HG03097 (cell line): ENCODE results near the gene KLHL26.

ENCODE experiments used
- ATAC-seq: cut with Tn5 transposase; IDR thresholded peaks from one replicate; pipeline ENCODE4 v1.9.1; 2021; ENCODE audit not compliant: unreplicated experiment, low FRiP score

The KLHL26 gene

DNA sequence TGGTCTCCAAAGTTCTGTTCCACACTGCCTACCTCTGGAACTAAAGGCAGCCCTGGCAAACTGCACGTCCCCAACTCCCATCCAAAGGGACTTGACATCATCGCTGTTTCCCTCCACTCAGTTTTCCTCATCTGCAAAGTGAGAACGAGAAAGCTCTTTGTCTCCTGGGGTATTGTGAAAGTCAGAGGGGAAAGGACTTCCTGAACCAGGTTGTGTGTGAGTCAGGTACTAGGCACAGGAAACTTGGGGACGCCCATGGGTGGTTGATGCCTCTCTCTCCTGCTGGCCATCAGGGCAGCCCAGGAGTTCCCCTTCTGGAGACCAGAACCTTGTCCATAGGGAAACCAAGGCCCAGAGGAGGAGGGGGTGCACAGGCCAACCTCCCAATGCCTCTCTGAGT, 35.0 kb upstream of the KLHL26 start:
- ATAC-seq: no peak

DNA sequence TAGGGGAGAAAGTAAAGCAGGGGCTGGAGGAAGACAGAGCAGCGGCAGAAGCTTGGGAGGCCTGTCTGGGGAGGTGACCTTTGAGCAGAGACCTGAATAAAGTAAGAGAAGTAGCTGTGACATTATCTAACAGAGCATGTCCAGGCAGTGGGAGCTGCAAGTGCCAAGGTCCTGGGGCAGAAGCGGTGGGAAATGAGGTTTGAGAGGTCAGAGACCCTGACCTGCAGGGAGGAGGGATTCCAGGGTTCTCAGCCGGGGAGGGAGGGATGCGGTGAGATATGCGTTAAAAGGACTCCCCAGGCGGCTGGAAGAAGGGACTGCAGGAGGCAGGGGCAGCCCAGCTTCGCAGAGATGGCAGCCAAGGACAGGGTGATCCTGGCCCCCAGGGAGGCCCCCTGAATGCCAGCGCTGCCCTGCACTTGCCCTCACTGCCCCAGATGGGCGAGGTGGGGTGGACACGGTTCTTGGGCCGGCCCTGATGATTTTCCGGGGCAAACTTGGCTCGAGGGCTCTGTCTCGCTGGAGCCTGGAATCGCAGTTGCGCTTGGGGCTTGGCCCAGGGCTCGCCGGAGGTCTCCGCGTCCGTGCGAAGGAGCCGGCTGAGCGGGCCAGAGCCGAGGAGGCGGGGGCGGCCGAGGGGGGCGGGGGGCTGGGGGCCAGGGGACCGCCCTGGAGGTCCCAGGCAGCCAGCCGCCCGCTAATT, 33.4 kb upstream of the KLHL26 start:
- ATAC-seq: no peak

DNA sequence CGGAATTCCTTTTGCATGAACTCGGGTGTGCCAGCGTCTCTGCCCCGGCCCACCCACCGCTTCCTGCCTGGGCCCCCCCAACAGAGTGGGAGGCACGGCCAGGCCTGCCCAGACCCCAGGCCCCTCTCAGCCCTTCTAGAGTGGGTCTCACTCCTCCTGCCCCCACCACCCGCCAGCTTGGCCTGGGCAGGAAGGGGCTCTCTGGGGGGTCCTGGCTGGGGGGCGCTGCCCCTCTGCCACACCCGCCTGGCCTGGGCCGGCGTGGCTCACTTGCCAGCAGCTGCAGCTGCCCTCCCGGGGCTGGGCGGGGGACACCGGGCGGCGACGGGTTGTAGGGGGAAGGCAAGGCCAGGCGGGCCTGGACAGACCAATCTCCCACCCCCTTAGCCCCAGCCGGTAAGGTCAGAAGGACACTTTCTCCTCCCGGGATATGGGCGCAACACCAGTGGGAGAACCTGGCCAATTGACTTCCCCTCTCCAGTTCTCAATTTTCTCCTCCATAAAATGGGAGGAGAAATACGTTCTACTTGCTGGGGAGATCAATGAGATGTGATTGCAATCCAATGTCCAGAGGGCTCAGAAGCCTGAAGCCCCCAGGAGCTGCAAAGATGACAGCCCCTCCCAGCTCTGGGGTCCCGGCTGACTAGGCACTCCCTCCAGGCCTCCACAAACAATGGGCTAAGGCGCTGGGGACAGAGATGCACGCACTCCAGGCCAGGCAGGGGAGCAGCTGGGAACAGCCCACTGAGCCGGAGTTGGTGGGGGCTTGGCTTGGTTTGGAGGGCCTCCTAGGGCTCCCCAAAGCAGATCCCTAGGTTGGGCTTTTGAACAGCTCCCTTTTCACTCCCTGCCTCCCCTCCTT, 32.6 kb upstream of the KLHL26 start:
- no peak for ATAC-seq

DNA sequence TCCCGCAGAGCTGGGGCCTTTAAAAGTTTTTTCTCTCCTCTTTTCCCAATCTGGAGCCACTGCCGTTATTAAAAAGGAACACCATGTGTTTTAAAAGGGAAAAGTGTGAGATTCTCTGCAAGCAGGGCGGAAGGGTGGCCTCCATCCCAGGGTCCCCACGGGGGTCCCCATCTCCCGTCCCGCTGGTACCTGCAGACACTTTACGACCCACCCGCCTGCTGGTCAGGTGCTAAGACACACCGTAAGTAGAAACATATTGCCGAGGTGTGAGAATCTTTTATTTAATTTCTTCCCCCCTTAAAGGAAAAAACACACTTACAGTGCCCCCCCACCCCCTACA, 32.0 kb upstream of the KLHL26 start:
- no peak for ATAC-seq

DNA sequence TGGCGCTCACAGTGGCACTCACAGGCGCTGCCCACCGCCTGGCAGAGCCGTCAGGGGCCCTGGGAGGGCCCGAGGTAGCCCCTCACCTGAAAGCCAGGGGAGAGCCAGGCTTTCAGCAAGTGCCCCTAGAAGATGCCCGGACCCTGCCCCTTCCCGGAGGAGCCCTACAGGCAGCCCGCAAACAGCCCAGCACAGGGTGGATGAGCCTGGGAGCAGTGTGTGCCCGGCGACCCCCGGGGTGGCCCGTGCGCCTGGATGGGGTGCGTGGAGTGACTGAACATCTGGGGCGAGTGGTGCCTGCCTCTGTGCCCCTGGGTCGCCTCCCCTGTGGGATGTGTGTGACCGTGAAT, 31.7 kb upstream of the KLHL26 start:
- ATAC-seq: no peak

DNA sequence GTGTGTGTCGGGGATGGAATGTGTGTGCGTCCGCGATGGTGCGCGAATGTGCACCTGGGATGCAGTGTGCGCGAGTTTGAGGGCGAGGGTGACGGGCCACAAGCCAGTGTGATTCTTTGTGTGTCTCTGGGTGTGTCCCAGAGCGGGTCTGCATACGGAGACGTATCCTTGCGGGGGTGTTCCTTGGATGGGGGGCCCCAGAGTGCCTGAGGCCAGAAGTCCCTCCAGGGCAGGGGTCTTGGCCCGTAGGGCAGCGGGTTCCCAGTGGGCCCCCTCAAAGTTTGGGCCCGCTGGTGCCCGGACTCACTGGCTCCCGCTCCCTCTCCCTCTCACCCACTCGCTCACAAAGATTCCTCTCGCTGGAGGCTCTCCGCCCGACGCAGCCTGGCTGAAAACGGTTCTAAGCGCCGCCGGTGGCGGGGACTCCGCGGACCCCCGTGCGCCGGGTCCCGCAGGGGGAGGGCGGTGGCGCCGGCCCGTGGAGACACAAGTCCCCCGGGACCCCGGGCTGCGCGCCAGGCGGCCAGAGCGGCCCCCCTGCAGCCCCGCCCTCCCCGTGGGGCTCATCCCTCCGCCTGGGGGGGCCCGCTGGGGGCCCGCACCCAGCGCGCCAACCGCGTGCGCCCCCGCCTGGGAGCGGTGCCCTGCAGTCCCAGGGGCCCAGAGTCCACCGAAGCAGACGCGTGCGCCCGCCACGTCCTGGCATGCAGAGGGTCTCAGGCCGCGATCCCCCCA, 31.1 kb upstream of the KLHL26 start:
- ATAC-seq: no peak

DNA sequence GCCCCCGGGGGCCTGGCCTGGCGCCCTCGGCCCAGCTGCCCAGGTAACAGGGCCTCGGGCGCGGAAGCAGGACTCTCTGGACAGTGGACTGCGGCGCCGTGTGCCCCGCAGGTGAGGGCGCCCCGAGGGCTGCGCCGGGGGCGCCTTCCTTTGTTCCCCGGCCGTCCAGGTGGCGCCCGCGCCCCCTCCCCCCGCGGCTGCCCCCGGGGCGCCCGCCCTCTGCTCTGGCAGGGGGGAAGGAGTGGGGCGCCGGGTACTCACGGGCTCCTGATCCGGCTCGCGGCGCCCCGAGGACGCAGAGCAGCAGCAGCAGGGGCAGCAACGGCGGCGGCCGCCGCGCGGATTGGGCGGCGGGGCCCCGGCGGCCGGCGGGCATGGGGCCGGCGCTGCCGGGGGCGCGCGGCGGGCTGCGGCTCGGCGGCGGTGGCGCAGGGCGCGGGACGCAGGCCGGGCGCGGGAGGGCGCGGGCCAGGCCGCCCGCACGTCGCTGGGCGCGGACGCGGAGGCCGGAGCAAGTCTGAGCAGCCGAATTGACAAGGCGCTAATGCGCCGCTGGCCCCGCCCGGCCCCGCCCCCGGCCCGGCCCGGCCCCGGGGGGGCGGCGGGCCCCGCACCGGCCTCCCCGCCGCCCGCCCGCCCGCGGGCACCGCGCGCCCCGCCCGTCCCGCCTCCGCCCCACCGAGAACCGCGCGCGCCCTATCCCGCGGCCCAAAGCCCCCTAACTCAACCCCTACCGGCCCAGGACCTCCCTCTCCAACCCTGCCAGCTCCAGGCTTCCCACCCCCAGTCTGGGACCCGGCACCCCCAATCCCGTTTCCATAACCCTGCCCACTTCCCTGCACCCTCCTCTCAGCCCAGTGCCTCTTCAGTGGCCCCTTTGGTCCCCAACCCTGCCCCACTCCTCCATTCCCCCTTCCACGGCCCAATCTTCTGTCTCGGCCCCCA, 30.3 kb upstream of the KLHL26 start, which contains the start of gene CRLF1:
TSS of gene CRLF1 (minus strand) at position 519 of the 945 bp plus-strand sequence. CDS start at position 376, 143 bp downstream.
- ATAC-seq: no peak

DNA sequence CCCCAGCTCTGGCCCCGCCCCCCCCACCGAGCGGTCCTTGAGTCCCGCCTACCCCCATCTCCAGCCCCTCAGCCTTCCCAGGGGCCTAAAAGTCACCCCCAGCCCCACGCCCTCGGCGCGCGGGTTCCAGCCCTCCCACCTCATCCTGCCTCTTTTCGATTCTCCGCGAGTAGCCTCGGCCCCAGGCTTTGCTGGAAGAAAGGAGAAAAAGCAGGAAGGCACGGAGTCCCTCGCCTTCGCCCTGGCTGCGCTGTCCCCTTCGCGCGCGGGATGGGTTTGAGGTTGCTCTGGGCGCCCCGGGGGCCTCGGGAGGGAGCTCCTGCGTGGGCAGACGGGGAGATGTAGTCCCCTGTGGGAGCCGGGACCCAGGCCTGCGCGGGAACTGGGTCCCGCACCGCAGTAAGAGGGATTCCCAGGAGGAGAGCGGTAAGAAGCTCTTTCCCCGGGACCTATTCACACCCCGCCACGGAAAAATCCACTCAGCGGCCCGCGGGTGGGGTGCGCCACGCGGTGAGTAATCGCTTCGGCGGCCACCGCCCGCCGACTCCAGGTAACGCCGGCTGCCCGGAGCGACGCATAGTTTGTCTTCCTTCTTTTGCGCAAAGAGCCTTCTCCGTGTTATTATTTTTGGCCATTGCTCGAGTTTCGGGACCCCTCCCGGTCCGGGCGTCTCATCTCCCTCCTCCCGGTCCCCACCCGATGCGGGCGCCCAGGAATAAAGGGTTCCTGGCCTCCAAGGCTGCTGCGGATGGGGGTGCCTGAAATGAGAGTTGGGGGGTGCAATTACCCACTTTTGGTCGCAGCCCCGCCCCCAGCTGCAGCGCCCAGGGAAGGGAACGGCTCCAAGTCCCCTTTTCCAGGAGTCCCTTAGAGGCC, 29.4 kb upstream of the KLHL26 start:
- no peak for ATAC-seq

DNA sequence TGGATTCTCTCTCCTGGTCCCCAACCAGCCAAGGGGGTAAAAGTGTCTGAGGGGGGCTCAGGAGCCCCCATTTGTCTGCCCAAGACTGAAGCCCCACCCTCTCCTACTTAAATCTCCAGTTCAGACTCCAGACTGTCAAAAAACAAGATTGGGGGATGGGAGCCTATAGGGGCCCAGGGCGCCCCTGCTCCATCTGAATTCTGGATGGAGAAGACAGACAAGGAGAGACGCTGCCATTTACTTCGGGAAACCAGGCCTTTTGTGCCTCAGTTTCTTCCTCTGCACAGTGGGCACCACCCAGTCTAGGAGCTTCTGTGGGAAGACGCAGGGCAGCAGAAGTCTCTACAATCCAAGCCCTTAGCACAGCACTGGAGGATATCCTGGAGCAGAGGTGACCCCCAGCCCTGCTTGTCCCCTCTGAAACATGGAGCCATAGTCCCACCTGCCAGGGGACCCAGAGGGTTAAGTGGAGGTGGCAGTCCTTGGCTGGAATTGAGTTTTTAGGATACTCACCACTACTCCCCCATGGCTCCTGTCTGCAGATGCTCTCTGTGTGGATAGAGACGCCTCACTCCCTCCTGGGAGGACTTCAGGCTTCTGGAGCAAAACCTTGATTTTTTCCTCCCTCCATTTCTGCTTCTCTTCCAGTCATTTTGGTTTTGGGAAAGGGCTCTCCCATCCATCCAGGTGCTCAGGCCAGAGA, 28.6 kb upstream of the KLHL26 start:
- no peak for ATAC-seq

DNA sequence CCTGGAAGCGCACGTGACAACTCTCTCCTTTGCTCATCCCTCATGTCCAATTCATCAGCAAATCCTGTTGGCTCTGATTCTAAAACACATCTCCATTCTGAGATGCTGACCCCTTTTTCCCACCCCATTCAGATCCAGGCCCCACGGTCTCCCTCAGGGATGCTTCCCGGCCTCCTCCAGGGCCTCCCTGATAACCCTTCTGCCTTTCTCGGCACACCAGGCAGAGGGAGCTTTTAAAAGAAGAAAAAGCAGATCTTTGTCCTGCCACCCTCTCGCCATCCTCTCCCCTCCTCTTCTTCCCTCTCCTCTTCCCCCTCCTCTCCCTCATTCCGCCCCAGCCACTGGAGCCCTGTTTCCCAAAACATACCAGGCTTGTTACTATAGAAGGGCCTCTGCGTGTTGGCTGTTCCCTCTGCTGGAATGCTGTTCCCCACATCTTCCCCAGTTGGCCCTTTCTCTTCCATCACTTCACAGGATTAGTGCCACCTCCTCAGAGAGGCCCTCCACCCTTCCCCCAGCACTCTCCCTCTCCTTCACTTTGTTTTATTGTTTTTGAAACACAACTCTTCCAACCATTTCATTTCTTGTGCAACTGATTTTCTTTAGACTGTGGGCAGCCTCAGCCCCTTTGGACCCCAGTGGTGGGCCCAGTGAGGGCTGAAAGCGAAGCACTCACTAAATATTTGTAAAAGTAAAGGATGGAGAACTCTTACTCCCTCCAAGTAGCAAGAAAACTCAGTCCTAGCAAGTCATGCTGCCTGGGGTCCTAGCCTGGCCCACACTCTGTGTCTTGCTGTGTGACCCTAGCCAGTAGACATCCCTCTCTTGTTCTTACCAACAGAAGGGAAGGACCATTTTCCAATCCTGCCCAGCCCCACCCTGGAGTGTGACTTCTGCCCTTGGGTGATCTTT, 27.8 kb upstream of the KLHL26 start:
- ATAC-seq: no peak

DNA sequence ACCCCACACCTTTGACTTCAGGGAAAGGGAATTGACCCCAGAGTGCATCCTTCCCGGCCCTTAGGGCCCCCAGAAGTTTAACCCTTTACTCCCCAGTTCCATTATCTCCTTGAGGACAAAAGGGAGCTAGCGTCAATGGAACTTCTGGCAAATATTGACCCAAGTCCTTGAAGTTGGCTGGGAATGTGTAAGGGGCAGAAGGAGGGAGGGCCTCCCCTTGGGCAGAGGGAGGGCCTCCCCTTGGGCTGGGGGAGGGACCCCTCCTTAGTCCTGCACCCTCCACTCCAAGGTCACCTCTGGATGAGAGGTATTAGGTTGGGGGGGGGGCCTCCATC, 27.1 kb upstream of the KLHL26 start:
- no peak for ATAC-seq

DNA sequence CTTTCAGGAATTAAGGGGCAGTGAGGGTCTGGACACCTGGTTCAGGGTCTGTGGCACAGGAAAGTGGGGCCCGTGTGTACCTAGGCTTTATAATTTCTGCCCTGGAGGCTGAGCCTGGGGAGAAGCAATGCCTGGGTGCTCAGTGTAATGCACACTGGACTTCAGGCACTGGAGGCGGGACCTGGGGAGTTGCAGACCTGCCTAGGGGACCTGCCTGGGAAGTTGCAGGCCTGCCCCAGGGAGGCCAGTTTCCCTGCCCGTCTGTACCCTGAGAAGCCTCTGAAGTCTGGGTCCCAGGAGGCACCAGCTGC, 26.6 kb upstream of the KLHL26 start:
- no peak for ATAC-seq

DNA sequence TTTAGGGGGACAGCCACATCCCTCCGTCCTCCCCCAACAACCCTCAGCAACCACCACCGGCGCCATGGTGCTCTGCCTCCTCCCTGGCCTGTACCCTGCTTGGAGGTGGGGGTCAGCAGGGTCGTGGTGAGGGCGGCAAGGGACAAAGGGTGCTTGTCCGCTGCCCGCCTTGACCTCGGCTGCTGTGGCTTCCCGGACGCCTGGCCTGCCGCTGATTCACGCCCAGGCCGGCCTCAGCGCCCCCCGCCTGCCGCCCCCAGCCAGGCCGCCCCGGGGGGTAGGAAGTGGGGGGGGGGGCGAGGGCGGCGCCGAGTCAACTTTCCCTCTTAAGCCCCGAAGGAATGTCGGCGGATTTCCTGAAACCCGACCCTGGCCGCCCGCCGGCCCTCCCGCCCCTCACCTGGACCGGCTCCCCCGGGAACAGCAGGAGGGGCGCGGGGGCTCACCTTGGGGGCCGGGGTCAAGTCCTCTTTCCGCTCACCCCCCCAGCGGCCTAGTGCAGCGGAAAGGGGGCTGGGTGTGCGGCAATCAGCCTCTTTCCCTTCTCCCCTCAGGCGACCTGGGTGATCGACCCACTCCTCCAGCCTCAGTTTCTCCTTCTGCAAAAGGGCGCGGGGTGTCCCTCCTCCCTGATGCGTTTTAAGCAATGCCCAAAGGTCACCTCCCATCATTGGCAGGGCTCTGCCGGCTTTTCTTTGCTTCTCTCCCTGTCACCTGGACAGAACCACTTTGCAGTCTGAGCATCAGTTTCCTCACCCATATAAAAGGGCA, 26.1 kb upstream of the KLHL26 start:
- ATAC-seq: no peak

DNA sequence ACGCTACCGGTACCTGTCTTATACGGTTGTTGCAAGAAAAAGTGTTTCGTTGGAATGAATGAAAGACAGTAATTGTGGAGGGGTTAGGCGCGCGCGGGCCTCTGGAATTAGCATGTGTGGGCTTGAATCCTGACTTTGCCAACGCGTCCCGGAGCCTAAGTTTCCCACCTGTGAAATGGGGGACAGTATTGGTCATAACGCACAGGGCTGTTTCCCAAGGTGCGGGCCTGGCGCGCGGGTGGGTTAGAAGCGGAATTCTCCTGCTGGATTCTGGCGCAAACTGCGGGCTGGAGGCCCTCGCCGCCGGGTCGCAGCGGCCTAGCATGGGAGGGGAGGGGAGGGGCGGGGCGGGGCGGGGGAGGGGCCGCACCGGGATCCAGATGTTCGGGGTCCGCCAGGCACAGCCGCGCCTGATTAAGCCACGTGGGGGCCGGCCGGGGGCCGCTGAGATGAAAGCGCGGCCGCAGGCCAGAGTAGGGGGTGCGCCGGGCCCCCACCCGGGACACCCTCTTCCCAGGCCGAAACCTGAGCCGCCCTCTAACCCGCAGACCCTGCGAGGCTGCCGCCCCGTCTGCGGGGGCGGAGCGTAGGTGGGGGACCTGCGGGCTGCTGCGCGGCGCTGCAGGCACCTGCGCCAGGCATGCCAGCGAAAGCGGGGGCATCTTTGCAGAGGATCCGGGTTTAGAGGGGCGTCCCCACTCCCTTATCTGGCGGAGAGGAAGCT, 25.3 kb upstream of the KLHL26 start:
- no peak for ATAC-seq

DNA sequence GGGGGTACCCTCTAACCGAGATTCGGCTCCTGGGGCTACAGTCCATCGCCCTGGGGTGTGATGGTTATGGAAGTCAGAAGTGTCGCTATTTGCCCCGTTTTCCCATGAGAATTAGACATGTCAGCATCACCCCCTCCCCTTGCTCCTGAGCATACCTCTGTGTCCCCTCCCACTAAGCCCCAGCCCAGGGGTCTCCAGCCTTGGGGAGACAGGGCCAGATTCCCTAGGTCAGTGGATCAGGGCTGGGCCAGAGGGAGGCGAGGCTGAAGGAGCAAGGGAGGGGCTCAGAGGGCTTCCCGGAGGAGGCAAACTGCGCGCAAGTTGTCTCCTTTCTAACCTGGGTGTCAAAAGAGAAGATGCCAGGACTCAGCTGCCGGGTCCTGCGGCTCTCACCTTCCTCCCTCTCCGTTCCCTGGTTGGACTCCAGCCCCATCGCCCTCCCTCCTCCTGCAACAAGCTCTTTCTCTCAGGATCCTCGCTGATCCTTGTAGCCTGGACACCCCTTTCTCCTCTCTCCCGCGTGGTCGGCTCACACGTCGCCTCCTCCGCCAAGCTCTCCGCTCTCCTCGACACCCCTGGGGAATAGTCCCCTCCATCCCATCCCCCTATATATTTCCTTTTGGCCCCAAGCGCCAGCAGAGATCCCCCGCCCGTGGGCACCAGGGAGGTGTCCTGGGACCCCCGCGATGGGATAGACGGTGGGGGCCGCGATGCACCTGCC, 24.6 kb upstream of the KLHL26 start:
- no peak for ATAC-seq
